Mammary epithelial cell (primary cell): ENCODE data around the gene SEMA4D.

Experiments used
- EZH2 ChIP-seq: IDR thresholded peaks from 2 replicates; pipeline ENCODE4 v1.6.1; 2012; ENCODE audit warnings: low read length, inconsistent platforms, borderline replicate concordance
- TF ChIP-seq, protein P1 (sequence below), 2 donors: IDR thresholded peaks in 1 of 2; conservative IDR thresholded peaks in 1 of 2; 2 replicates each; pipeline ENCODE4 v1.5.1; 2011 to 2012; ENCODE audit warnings: inconsistent platforms in 2 of 2, low read length in 2 of 2, mild to moderate bottlenecking in 2 of 2, control low read depth in 1 of 2, low read depth in 1 of 2; ENCODE audit not compliant: insufficient read depth in 1 of 2; ENCODE audit errors: extremely low read depth in 1 of 2

DNA sequence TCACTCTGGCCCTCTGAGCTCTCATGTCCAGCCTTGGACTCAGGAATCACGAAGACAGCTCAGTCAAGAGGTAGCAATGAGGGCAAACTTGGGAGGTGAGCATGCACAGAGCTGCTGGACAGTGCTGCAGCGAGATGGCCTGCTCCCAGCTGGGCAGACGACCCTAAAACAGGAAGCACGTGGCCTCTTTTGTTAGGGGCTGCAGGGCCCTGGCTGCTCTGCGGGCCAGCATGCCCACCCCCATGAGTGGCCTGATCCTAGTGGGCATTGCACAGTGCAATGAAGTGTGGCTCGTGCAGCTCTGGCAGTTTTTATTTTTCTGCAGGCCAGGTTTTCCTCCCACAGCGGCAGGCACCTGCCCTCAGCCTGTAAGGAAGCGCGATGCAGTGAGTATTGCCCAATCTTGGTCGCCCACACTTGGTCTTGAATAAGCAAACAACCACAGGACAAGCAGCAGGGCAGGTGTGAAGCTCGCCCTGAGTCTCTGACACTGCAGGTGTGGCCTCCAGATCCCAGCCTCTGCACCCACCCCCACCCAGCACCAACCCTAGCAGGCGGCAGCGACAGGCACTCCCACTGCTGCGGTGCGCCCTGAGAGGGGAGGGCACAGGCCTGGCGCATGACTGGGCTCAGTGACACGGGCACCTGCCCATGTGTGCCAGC is 60.8 kb downstream of the SEMA4D start:
- TF ChIP-seq, protein P1, sequence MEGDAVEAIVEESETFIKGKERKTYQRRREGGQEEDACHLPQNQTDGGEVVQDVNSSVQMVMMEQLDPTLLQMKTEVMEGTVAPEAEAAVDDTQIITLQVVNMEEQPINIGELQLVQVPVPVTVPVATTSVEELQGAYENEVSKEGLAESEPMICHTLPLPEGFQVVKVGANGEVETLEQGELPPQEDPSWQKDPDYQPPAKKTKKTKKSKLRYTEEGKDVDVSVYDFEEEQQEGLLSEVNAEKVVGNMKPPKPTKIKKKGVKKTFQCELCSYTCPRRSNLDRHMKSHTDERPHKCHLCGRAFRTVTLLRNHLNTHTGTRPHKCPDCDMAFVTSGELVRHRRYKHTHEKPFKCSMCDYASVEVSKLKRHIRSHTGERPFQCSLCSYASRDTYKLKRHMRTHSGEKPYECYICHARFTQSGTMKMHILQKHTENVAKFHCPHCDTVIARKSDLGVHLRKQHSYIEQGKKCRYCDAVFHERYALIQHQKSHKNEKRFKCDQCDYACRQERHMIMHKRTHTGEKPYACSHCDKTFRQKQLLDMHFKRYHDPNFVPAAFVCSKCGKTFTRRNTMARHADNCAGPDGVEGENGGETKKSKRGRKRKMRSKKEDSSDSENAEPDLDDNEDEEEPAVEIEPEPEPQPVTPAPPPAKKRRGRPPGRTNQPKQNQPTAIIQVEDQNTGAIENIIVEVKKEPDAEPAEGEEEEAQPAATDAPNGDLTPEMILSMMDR (conservative IDR thresholded peaks at IDR 0.05 in 1 of 2, IDR thresholded peaks at IDR 0.05 in 1 of 2; ENCODE audit: extremely low read depth in 1 of 2, insufficient read depth in 1 of 2, low read depth in 1 of 2, low read length in 2 of 2) = no peak
- TF ChIP-seq EZH2 = no peak
